ENCODE results near the gene HCST. TPM values are rescaled to one million over a fixed set of nuclear protein-coding genes. Genes with fewer than 3 reads are reported as not detected.
A peak's percentile ranks its signal among the peaks of the same experiment; 100 is the strongest.

HCST gene
- total RNA-seq, 1 donor from 2014 or later: 1.3 TPM

- Histone ChIP-seq H3K4me3 (ENCODE audit: low read depth, low read length) (no peak overlapping the region), H3K27me3 (ENCODE audit: control insufficient read depth, insufficient read depth, low read length) (no peaks in the 10 kb centered on the region), H3K36me3 (ENCODE audit: control insufficient read depth, insufficient read depth, low read length) (no peaks in the 10 kb centered on the region)
- FAIRE-seq (no peak), DNase-seq (ENCODE audit: low read depth) (no peak)
- TF ChIP-seq CTCF (IDR thresholded peaks at IDR 0.05; ENCODE audit: insufficient read depth, low read length, severe bottlenecking): no peak
These were observed 30.1 kb upstream of the HCST start for GRCh38 chr19:35872180-35872579.

DNA sequence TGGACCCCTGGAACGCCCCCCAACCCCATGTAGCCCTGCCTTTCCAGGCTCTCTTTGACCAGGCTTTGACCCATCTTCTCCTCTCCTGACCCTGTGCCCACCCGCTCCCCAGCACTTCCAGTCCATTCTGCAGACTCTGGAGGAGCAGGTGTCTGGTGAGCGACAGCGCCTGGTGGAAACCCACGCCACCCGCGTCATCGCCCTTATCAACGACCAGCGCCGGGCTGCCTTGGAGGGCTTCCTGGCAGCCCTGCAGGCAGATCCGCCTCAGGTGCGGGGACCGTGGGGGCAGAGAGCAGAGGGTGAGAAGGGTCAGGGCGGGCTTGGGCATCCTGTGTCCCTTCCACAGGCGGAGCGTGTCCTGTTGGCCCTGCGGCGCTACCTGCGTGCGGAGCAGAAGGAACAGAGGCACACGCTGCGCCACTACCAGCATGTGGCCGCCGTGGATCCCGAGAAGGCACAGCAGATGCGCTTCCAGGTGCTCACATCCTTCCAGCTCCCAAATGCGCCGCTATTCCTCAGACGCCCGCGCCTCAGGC lies 27.9 kb upstream of the HCST start:
- TF ChIP-seq CTCF (IDR thresholded peaks at IDR 0.05; ENCODE audit: insufficient read depth, low read length, severe bottlenecking): no peak
- H3K36me3 ChIP-seq (ENCODE audit: control insufficient read depth, insufficient read depth, low read length): no peaks in the 10 kb centered on the region
- no peak overlapping the region for H3K4me3 ChIP-seq (ENCODE audit: low read depth, low read length)
- H3K27me3 ChIP-seq (ENCODE audit: control insufficient read depth, insufficient read depth, low read length): peaks cover 2% of the 10 kb centered on the region
- FAIRE-seq (no peak), DNase-seq (ENCODE audit: low read depth) (no peak)

DNA sequence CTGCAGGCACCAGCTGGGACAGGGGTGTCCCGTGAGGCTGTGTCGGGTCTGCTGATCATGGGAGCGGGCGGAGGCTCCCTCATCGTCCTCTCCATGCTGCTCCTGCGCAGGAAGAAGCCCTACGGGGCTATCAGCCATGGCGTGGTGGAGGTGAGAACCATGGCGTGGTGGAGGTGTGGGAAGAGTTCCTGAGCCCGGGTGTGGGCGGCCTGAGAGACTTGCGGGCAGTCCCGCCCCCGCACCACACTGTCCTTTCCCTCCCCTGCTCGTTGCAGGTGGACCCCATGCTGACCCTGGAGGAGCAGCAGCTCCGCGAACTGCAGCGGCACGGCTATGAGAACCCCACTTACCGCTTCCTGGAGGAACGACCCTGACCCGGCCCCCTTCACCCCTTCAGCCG lies 23.3 kb upstream of the HCST start:
- H3K36me3 ChIP-seq (ENCODE audit: control insufficient read depth, insufficient read depth, low read length): no peaks in the 10 kb centered on the region
- DNase-seq (ENCODE audit: low read depth) (no peak), FAIRE-seq (no peak)
- peaks cover 2% of the 10 kb centered on the region for H3K27me3 ChIP-seq (ENCODE audit: control insufficient read depth, insufficient read depth, low read length)
- no peak overlapping the region for H3K4me3 ChIP-seq (ENCODE audit: low read depth, low read length)
- no peak for TF ChIP-seq CTCF (IDR thresholded peaks at IDR 0.05; ENCODE audit: insufficient read depth, low read length, severe bottlenecking)

DNA sequence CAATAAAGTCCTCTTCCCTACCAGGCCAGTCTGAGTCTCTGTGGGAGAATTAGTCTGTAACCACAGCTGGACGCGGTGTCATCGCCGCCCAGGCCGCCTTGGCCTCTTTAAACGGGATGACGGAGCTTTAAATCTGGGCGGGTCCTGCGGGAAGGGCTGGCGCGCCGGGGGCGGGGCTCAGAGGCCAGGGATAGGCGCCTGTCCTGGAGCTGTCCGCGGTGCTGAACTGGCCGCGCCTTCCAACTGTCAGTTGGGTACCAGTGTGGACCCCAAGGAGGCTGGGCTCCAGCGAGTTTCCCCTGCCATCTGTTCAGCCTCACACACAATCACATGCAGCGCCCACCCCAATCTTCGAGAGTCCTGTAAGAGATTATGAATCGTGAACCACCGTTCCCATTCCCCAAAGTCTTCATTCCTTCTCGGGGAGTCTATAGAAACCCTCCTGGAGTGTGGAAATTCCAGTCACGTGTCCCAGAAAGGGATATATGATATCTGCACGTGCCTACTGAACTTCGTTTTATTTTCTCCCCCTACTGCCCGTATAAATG lies 22.5 kb upstream of the HCST start:
- Histone ChIP-seq H3K27me3 (ENCODE audit: control insufficient read depth, insufficient read depth, low read length) (peaks cover 2% of the 10 kb centered on the region), H3K4me3 (ENCODE audit: low read depth, low read length) (no peak overlapping the region), H3K36me3 (ENCODE audit: control insufficient read depth, insufficient read depth, low read length) (no peaks in the 10 kb centered on the region)
- FAIRE-seq (peak; percentile 36), DNase-seq (ENCODE audit: low read depth) (peak; percentile 76)
- TF ChIP-seq CTCF (IDR thresholded peaks at IDR 0.05; ENCODE audit: insufficient read depth, low read length, severe bottlenecking): no peak

DNA sequence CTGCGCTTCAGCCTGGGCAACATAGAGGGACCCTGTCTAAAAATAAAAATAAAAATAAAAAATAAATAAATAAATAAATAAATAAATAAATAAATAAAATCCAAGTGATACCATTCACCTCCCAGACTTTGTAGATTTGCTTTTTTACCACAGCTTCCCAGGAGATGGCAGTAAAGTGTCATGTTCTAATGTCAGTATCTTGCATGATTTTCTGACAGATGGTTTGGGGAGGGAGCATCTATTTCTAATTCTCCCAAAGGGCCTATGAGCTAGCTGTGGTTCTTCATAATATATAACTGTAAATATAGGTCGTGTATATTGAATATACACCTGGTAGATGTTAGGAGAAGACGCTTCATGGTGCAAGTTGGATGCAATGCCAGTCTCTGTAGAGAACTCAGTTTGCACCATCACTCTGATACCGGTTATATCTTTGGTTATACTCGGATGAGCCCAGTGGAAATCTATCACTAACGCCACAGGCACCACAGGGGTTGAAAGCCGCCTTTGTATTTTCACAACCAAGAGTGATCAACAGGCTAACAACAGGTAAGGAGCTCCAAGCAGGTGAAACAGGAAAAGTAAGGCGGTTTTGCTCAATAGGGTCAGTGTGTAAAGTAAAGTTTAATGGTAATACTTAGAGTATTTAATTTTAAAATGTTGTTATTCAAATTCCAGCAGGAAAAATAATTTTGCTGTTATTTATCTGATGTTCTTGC lies 20.1 kb upstream of the HCST start:
- no peak for FAIRE-seq
- TF ChIP-seq CTCF (IDR thresholded peaks at IDR 0.05; ENCODE audit: insufficient read depth, low read length, severe bottlenecking): peak; percentile 34
- Histone ChIP-seq H3K27me3 (ENCODE audit: control insufficient read depth, insufficient read depth, low read length) (peaks cover 2% of the 10 kb centered on the region), H3K4me3 (ENCODE audit: low read depth, low read length) (no peak overlapping the region), H3K36me3 (ENCODE audit: control insufficient read depth, insufficient read depth, low read length) (no peaks in the 10 kb centered on the region)
- peak; percentile 76 for DNase-seq (ENCODE audit: low read depth)

All from bronchial epithelial cell (primary cell).